H7 (cell line): ENCODE results near the gene MAN2B1. TPM values are rescaled to one million over a fixed set of nuclear protein-coding genes. Genes with fewer than 3 reads are reported as not detected.
"Not testable (repeated sequence)": the region's sequence is repeated elsewhere in the genome, so short reads cannot be mapped to it uniquely, and the experiment has no call there.

Experiments
- DNase-seq: peaks from one replicate; pipeline ENCODE4 v3.0.0; 2012
- H3K27me3 ChIP-seq: 2 replicates; pipeline ENCODE4 v1.6.0; 2011; ENCODE audit warnings: mild to moderate bottlenecking, low read length; ENCODE audit not compliant: control insufficient read depth, insufficient read depth
- H3K36me3 ChIP-seq: replicated peaks from 2 replicates; pipeline ENCODE4 v1.5.1; 2011; ENCODE audit warnings: low read length; ENCODE audit not compliant: control insufficient read depth, insufficient read depth
- H3K4me3 ChIP-seq: 2 replicates; pipeline ENCODE4 v1.5.1; 2011; ENCODE audit warnings: low read depth, mild to moderate bottlenecking, control low read depth, low read length, moderate library complexity; ENCODE audit not compliant: insufficient read depth
- total RNA-seq: library from RNA; depleted of rRNA; stranded (reverse); fragments of >200 nt; shearing (Covaris generic); gene quantifications from 2 replicates; pipeline ENCODE4 v1.2.3, GENCODE V29; 2014; rRNA removed

The MAN2B1 gene
- 58.4 and 71.2 TPM in 2 replicates for total RNA-seq

DNA sequence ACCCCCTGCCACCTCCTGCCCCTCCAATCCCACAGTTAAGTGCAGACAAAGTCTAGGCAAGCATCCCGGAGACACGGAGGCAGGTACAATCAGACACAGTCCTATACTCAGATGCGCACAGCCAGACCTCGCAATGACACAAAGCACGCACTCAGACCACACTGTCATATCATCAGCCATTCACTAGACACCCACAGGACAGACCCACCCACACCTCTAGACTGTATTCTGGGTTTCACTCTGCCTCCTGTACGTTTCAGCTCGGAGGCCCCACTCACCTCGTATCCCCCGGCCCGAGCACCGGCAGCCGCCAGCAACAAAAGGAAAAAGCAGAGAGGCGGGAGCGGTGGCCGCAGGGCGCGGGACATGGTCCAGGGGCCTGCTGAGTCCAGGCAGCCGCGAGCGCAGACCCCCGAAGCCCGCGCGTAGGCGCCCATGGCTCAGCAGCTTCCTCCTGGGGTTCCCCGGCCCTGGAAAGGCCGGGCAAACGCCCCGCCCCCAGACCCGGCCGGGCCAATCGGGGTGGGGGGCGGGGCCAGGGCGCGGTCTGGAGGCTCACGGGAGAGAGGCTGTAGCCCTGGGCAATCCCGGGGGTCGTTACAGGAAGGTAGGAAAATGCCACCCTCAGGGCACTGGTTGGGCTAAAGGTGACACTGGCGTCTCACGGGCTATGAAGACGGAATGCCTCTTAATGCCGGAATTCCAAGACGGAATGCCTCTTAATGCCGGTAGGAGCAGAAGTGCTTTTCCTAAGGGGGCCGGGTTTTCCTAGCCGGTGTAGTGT lies at the start of gene MAN2B1, which contains the start of gene WDR83:
TSS of gene MAN2B1 (minus strand) at position 478 of the 784 bp plus-strand sequence. CDS start at position 437, 41 bp downstream.
TSS of gene WDR83 (plus strand) at position 543 of the 784 bp plus-strand sequence. CDS start 2,984 bp downstream, outside the sequence.
- peaks cover 7% of the 10 kb centered on the region for H3K36me3 ChIP-seq
- H3K27me3 ChIP-seq: no peaks in the 10 kb centered on the region
- DNase-seq: peak; percentile 99
- peak within 1 kb of the TSS; percentile 81 for H3K4me3 ChIP-seq

DNA sequence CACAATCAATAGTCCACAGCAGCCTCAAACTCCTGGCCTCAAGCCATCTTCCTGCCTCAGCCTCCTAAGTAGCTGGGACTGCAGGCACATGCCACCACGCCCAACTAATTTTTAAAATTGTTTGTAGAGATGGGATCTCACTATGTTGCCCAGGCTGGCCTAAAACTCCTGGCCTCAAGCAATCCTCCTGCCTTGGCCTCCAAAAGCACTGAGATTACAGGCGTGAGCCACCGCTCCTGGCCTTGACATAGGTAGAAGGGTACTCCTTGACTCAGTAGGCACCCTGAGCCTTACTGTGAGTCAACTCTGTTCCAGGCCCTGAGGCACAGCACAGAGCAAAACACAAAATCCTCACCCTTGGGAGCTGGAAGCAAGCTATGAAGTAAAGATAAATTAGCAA lies 49.4 kb upstream of the MAN2B1 start:
- DNase-seq: no peak
- Histone ChIP-seq H3K27me3 (no peaks in the 10 kb centered on the region), H3K36me3 (peaks cover 39% of the 10 kb centered on the region), H3K4me3 (no peak overlapping the region)

DNA sequence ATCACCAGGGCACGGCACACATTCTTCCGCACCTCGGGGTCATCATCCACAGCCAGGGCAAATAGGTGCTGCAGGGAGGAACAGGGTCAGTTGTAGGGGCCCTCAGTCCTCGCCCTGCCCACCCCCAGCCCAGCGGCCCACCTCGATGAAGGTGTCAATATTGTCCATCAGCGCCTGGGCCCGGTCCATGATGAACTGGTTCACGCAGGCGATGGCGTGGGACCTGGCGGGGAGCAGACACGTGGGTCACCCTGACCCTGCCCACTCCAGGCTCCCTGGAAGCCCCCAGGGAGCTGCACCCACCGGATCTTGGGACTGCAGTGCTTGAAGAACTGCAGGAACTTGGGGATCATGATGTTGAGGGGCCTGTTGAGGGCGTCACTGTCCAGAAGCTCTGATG lies 48.6 kb upstream of the MAN2B1 start:
- Histone ChIP-seq H3K4me3 (no peak overlapping the region), H3K36me3 (peaks cover 45% of the 10 kb centered on the region), H3K27me3 (no peaks in the 10 kb centered on the region)
- no peak for DNase-seq

DNA sequence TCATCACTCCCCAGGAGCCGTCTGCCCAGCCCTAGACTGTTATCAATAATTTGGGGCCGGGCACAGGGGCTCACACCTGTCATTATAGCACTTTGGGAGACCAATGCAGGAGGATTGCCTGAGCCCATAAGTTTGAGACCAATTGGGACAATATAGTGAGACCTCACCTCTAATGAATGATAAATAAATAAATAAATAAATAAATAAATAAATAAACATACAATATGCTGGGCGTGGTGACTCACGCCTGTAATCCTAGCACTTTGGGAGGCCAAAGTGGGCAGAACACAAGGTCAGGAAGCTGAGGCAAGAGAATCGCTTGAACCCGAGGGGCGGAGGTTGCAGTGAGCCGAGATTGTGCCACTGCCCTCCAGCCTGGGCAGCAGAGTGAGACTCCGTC lies 46.8 kb upstream of the MAN2B1 start:
- H3K36me3 ChIP-seq: peaks cover 41% of the 10 kb centered on the region
- not testable (repeated sequence) for H3K4me3 ChIP-seq, DNase-seq, H3K27me3 ChIP-seq

DNA sequence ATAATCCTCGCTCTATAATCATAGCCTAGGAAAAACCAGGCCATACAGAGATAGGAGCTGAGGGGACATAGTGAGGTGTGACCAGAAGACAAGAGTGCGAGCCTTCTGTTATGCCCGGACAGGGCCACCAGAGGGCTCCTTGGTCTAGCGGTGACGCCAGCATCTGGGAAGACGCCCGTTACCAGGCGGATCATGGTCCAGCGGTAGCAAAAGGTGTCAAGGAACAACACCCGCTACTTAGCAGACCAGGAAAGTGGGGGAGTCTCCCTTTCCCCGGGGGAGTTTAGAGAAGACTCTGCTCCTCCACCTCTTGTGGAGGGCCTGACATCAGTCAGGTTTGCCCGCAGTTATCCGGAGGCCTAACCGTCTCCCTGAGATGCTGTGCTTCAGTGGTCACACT lies 45.5 kb upstream of the MAN2B1 start:
- H3K4me3 ChIP-seq, H3K27me3 ChIP-seq, DNase-seq: not testable (repeated sequence)
- H3K36me3 ChIP-seq: peaks cover 41% of the 10 kb centered on the region

- no peak for DNase-seq
- peaks cover 42% of the 10 kb centered on the region for H3K36me3 ChIP-seq
- H3K4me3 ChIP-seq: no peak overlapping the region
- H3K27me3 ChIP-seq: no peaks in the 10 kb centered on the region
Observed at GRCh38 chr19:12711187-12711586, 44.6 kb upstream of the MAN2B1 start.

DNA sequence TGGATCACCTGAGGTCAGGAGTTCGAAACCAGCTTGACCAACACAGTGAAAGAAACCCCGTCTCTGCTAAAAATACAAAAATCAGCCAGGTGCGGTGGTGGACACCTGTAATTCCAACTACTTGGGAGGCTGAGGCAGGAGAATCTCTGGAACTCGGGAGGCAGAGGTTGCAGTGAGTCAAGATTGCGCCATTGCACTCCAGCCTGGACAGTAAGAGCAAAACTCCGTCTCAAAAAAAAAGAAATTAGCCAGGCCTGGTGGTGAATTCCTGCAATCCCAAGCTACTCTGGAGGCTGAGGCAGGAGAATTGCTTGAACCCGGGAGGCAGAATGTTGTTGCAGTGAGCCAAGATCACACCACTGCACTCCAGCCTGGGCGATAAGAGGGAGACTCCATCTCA lies 42.1 kb upstream of the MAN2B1 start:
- Histone ChIP-seq H3K27me3 (no peaks in the 10 kb centered on the region), H3K4me3 (no peak overlapping the region), H3K36me3 (peaks cover 41% of the 10 kb centered on the region)
- no peak for DNase-seq

DNA sequence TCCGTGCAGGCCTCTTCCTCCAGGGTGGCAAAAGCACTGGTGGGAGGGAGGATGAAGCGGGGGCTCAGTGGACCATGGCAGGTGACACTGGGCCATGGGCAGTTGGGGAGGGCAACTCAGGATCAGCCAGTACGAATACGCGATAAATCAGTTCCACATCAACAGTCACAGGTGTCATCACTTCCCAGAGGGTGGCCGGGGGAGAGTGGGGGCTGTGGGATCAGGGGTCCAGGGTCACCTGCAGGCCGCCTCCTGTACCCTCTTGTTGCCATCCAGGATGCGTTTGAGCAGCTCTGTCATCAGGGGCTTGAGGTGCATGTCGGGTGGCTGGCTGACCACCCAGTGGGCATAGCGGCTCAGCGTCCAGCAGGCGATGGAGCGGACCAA lies 39.8 kb upstream of the MAN2B1 start:
- Histone ChIP-seq H3K27me3 (no peaks in the 10 kb centered on the region), H3K36me3 (peaks cover 52% of the 10 kb centered on the region), H3K4me3 (no peak overlapping the region)
- DNase-seq: no peak

DNA sequence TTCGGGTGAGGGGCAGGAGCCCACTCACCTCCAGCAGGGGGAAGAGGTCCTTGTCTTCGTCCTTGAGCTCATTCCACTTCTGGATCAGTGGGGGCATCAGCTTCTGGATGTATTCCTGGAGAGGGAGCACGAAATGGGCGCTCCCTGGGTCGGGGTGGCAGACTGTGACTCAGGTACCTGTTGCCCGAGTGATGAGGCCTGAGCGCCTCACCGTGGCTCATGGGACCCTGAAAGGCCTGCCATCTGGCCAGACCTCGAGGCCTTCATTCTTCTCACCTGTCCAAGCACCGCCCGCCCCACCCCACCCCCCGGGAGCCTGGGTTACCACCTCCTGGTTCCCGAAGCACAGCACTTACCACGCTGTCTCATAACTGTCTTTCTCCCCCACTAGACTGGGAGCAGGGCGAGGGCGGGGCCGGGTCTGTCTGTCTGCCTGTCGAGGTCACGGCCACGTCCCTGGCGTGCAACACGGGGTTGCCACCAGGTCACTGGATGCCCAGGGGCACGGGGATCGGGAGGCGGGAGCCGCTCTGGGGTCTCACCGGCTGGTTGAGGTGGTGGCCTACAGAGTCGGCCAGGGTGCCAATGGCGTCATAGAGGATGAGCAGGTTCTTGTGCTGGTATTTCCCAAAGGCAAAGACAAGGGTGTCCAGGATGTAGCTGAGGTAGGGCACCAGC lies 39.3 kb upstream of the MAN2B1 start:
- Histone ChIP-seq H3K4me3 (no peak overlapping the region), H3K36me3 (peaks cover 53% of the 10 kb centered on the region), H3K27me3 (no peaks in the 10 kb centered on the region)
- no peak for DNase-seq

DNA sequence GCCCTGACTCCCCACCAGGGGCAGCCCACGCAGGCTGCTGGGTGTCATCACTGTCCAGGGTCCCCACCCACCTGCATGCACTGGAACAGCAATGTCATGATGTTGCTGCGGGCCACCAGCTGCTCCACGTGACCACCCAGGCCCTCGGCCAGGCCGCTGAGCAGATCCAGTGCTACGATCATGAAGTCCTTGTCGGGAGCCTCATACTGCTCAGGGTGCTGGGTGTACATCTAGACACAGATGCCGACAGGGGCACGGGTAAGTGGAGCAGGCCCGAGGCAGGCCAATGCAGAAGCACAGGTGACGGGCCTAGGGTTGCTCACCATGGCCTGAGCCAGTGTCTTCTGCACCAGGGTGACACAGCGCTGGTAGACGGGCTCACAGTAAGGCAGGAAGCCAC lies 38.6 kb upstream of the MAN2B1 start:
- Histone ChIP-seq H3K36me3 (peaks cover 48% of the 10 kb centered on the region), H3K27me3 (no peaks in the 10 kb centered on the region)

GRCh38 chr19:12703046-12703445 lies 36.5 kb upstream of the MAN2B1 start:
- H3K4me3 ChIP-seq: no peak overlapping the region
- H3K27me3 ChIP-seq: no peaks in the 10 kb centered on the region
- peak; percentile 98 for DNase-seq
- H3K36me3 ChIP-seq: peaks cover 50% of the 10 kb centered on the region

More for the DNA sequence above, 38.6 kb upstream of the MAN2B1 start:
- H3K4me3 ChIP-seq: no peak overlapping the region
- no peak for DNase-seq

GRCh38 chr19:12701596-12702282 lies 35.2 kb upstream of the MAN2B1 start:
- DNase-seq: peak; percentile 43
- H3K27me3 ChIP-seq: no peaks in the 10 kb centered on the region
- peaks cover 48% of the 10 kb centered on the region for H3K36me3 ChIP-seq
- no peak overlapping the region for H3K4me3 ChIP-seq

GRCh38 chr19:12698138-12698537 lies 31.6 kb upstream of the MAN2B1 start:
- H3K36me3 ChIP-seq: peaks cover 27% of the 10 kb centered on the region
- H3K4me3 ChIP-seq: no peak overlapping the region
- no peaks in the 10 kb centered on the region for H3K27me3 ChIP-seq
- DNase-seq: no peak

- peaks cover 22% of the 10 kb centered on the region for H3K36me3 ChIP-seq
Observed at GRCh38 chr19:12697425-12697824, 30.9 kb upstream of the MAN2B1 start.

More at GRCh38 chr19:12697425-12697824, 30.9 kb upstream of the MAN2B1 start:
- H3K27me3 ChIP-seq, H3K4me3 ChIP-seq, DNase-seq: not testable (repeated sequence)
